Lower lobe of right lung (tissue), 2 donors: ENCODE data around the gene ASRGL1. TPM values are rescaled to one million over a fixed set of nuclear protein-coding genes. Genes with fewer than 3 reads are reported as not detected.

Experiments
- ATAC-seq, 2 donors: fragments of 200-7000 bp; cut with Tn5 transposase; one replicate each; pipeline ENCODE4 v1.9.1; 2020 to 2022; ENCODE audit warnings: mild to moderate bottlenecking in 2 of 2, moderate library complexity in 2 of 2
- DNase-seq: peaks from one replicate; pipeline ENCODE4 v3.0.0-alpha.2; 2020
- H3K27ac ChIP-seq: fragments of 200-600 bp; one replicate; pipeline ENCODE4 v1.8.0; 2022
- H3K27me3 ChIP-seq: fragments of 200-600 bp; one replicate; pipeline ENCODE4 v1.8.0; 2022; ENCODE audit warnings: low read depth
- H3K36me3 ChIP-seq: fragments of 200-600 bp; one replicate; pipeline ENCODE4 v1.8.0; 2022; ENCODE audit warnings: mild to moderate bottlenecking
- H3K4me1 ChIP-seq: fragments of 200-600 bp; one replicate; pipeline ENCODE4 v1.8.0; 2022
- H3K4me3 ChIP-seq: fragments of 200-600 bp; one replicate; pipeline ENCODE4 v1.8.0; 2022; ENCODE audit warnings: mild to moderate bottlenecking
- H3K9me3 ChIP-seq: fragments of 200-600 bp; one replicate; pipeline ENCODE4 v1.8.0; 2022
- intact Hi-C: fragments of 100-400 bp; cut with DNase I; formaldehyde crosslinking; loops from one replicate; pipeline ENCODE4 v1.11.0; 2022
- total RNA-seq: library from RNA; stranded (reverse); fragmentation: NEBNext Ultra II Directional; extraction: Animal tissue kit (Norgen Biotek cat#: 25700); gene quantifications from one replicate; pipeline ENCODE4 v1.2.1, GENCODE V29; 2021
- TF ChIP-seq, protein P1 (sequence below): fragments of 200-600 bp; IDR thresholded peaks from one replicate; pipeline ENCODE4 v1.8.0; 2022; ENCODE audit warnings: antibody characterized with exemption, mild to moderate bottlenecking
- donor health status: DM: no; HTN: yes; CAD: no; lungs with severe emphysema.

ASRGL1 gene
- total RNA-seq, 1 donor from 2014 or later, result 39.7 TPM

GRCh38 chr11:62392506-62392905 is 55.3 kb downstream of the ASRGL1 start:
- no peak for DNase-seq
- ATAC-seq, result no peak
- no peaks in the 10 kb centered on the region for H3K9me3 ChIP-seq
- intact Hi-C loops, result no loop called here
- peaks cover 14% of the 10 kb centered on the region for H3K36me3 ChIP-seq
- H3K4me1 ChIP-seq, result peaks cover 9% of the 10 kb centered on the region
- TF ChIP-seq, protein P1, sequence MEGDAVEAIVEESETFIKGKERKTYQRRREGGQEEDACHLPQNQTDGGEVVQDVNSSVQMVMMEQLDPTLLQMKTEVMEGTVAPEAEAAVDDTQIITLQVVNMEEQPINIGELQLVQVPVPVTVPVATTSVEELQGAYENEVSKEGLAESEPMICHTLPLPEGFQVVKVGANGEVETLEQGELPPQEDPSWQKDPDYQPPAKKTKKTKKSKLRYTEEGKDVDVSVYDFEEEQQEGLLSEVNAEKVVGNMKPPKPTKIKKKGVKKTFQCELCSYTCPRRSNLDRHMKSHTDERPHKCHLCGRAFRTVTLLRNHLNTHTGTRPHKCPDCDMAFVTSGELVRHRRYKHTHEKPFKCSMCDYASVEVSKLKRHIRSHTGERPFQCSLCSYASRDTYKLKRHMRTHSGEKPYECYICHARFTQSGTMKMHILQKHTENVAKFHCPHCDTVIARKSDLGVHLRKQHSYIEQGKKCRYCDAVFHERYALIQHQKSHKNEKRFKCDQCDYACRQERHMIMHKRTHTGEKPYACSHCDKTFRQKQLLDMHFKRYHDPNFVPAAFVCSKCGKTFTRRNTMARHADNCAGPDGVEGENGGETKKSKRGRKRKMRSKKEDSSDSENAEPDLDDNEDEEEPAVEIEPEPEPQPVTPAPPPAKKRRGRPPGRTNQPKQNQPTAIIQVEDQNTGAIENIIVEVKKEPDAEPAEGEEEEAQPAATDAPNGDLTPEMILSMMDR, result no peak
- no peaks in the 10 kb centered on the region for H3K27me3 ChIP-seq
- H3K4me3 ChIP-seq, result no peak overlapping the region
- no peak overlapping the region for H3K27ac ChIP-seq

DNA sequence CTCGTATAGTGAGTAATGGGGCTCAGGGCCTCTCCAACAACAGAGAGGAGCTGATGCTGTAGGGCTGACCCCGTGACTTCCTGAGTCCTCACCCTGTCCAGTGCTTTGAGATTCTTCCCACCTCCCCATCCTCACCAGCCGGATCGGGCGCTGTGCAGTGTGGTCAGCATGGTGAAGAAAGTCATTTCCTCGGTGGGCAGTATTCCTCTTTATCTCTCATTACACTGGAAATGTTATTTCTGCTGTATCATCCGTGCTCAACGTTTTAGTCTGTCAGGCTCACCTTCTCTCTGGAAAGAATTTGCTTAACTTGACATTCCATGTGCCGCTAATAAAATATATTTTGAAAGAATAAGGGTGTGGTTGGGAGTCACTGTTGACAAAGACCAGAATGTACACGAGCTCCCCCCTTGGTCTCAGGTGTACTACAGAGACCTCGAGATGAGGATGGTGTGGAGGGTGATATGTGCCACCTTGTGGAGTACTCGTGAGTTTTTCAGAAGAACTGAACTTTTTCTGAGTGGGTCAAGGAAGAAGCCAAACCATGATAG is 55.9 kb downstream of the ASRGL1 start:
- H3K9me3 ChIP-seq, result no peaks in the 10 kb centered on the region
- H3K27ac ChIP-seq, result no peak overlapping the region
- intact Hi-C loops, result no loop called here
- H3K4me1 ChIP-seq, result peaks cover 15% of the 10 kb centered on the region
- no peak for ATAC-seq
- no peaks in the 10 kb centered on the region for H3K27me3 ChIP-seq
- DNase-seq, result no peak
- H3K36me3 ChIP-seq, result peaks cover 14% of the 10 kb centered on the region
- H3K4me3 ChIP-seq, result no peak overlapping the region
- TF ChIP-seq, protein P1, result no peak

- Histone ChIP-seq H3K36me3 (peaks cover 14% of the 10 kb centered on the region), H3K4me1 (peaks cover 19% of the 10 kb centered on the region), H3K4me3 (no peak overlapping the region), H3K9me3 (no peaks in the 10 kb centered on the region), H3K27ac (no peak overlapping the region), H3K27me3 (no peaks in the 10 kb centered on the region)
- TF ChIP-seq, protein P1, result no peak
- intact Hi-C loops, result no loop called here
- DNase-seq (no peak), ATAC-seq (no peak)
These were observed 56.5 kb downstream of the ASRGL1 start for GRCh38 chr11:62393735-62394134.

DNA sequence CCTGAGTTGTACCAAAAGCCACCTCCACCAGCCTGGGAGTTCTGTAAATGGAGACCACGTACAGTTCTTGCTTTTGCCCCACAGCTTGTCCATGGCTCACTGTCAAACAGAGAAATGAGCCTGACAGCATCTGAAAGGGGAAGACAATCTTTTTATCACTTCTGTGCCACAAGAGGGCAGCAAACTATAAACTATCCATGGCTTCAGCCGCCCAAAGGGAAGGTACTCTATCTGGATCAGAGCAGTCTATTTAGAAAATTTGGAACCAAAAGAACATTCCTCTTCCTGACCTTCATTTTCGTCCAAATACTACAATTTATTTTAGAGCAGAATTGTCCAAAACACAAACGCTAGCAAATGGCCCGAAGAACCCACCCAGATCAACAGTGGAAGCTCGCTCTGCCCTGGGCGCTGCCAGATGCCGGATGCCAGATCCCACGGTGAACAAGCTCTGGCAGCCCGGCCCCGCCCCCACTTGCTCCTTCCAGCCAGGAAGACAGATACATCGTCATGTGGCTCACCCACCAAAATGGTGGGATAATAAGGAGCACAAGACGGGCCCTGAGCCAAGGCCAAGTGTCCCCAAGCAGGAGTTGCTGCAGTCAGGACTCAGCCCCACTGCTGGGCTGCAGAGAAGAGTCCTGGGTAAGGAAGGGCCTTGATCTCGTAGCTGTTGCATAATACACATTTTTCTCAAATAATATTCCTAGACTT is 57.7 kb downstream of the ASRGL1 start:
- Histone ChIP-seq H3K36me3 (peaks cover 14% of the 10 kb centered on the region), H3K4me3 (peak overlapping the region; percentile 35), H3K27me3 (no peaks in the 10 kb centered on the region), H3K4me1 (peaks cover 29% of the 10 kb centered on the region), H3K9me3 (no peaks in the 10 kb centered on the region), H3K27ac (peak overlapping the region; percentile 67)
- TF ChIP-seq, protein P1, result peak; percentile 74
- DNase-seq (peak; percentile 80), ATAC-seq (peak; percentile 84 to 88)
- intact Hi-C loops, result no loop called here

GRCh38 chr11:62395885-62396551 is 58.8 kb downstream of the ASRGL1 start:
- TF ChIP-seq, protein P1, result no peak
- Histone ChIP-seq H3K4me3 (no peak overlapping the region), H3K4me1 (peaks cover 39% of the 10 kb centered on the region), H3K36me3 (peaks cover 13% of the 10 kb centered on the region), H3K9me3 (no peaks in the 10 kb centered on the region), H3K27me3 (no peaks in the 10 kb centered on the region), H3K27ac (peak overlapping the region; percentile 4)
- no peak for ATAC-seq
- intact Hi-C loops, result no loop called here
- no peak for DNase-seq
